Stimulated activated CD8-positive, alpha-beta memory T cell treated with anti-CD3 and anti-CD28 coated beads, Interleukin-15, amount 100 ng/mL, for 48 hours (primary cell): ENCODE results near the gene TMCO4.

Experiments
- DNase-seq, 2 donors: peaks; one replicate each; pipeline ENCODE4 v3.0.0-alpha.2; 2020; ENCODE audit warnings: low read depth in 2 of 2

TMCO4 gene

DNA sequence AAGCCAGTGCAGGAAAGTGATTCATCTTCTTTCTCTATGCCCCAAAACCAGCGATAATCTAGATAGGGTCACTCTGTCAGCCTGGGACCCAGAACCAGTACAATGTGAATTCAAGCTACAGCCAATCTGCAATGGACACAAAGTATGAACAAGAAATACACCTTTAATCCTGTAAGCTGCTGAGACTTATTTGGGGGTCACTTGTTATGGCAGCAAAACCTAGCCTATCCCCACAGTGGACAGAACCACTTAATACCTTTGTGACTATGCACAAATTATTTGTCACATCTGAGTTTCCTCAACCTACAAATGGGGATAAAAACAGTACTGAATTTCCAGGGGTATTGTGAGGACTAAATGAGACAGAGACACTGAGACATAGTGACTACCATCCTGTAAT is 50.0 kb downstream of the TMCO4 start:
- no peak for DNase-seq

DNA sequence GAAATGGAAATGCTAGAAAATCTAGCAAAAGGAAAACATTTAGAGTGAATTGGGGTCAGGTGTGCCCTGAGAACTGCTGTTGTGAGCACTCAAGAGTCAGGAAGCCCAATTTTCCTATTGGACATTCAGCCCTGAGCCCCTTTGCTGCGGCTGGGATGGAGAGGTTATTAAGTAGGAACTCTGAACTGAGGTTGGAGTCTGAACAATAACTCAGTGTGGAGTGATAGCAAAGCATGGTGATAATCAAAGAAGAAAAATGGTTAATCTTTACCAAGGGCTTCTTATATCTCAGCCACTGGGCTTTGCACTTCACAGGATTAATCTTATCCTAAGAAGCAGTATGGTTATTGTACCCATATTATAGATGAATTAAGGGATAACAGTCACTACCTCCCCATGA is 52.0 kb downstream of the TMCO4 start:
- no peak for DNase-seq

DNA sequence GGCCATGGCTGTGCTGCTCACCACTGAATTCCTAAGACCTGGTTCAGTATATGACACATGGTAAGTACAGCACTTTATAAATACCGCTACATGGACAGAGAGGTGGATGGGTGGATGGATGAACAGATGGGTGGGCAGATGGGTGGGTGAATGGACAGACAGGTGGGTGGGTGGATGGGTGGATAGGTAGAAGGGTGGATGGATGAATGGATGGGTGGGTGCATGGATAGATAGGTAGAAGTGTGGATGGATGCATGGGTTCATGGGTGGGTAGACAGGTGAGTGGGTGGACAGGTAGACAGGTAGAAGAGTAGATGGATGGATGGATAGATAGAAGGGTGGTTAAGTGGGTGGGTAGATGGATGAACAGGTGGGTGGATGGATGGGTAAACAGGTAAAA is 54.8 kb downstream of the TMCO4 start:
- DNase-seq = no peak

GRCh38 chr1:19744335-19744743 is 55.4 kb downstream of the TMCO4 start:
- DNase-seq = no peak

GRCh38 chr1:19743793-19744192 is 55.9 kb downstream of the TMCO4 start:
- no peak for DNase-seq

DNA sequence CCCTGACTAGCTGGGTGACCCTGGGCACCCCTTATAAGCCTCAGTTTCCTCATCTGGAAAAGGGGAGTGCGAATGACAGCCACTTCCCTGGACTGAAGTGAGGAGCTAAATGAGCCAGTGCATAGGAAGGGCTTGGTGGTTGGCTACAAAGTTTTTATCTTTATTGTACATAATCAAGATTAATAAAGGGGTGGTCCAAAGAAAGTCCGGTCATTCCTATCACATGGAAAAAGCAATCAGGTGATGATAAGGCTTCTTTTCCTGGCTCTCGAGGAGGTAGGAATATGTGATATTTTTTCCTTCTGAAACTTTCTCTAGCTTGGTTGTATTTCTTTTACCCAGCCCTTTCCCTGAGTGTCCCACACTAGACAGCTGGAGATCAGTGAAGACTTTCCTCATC is 56.5 kb downstream of the TMCO4 start:
- DNase-seq = no peak

GRCh38 chr1:19739628-19740027 is 60.1 kb downstream of the TMCO4 start:
- DNase-seq = no peak

DNA sequence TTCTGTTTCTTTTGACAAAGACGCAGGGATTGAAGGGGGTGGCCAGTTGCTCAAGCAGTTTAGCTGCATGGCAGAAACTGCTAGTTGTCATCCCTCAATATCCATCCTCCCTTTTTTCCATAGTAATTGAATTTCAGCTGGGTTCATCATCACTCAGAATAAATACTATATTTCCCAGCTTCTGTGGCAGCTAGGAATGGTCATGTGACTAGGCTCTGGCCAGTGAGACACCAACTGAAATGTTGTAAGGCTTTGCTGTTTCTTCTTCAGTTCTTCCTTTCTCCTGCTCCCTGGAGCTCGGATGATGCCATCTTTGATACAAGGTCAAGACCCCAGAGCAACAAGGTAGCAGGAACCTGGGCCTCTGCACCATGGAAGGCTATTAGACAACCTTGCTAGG is 61.0 kb downstream of the TMCO4 start:
- no peak for DNase-seq

GRCh38 chr1:19738076-19738475 is 61.6 kb downstream of the TMCO4 start:
- DNase-seq = no peak

GRCh38 chr1:19737104-19737825 is 62.5 kb downstream of the TMCO4 start:
- DNase-seq = no peak

DNA sequence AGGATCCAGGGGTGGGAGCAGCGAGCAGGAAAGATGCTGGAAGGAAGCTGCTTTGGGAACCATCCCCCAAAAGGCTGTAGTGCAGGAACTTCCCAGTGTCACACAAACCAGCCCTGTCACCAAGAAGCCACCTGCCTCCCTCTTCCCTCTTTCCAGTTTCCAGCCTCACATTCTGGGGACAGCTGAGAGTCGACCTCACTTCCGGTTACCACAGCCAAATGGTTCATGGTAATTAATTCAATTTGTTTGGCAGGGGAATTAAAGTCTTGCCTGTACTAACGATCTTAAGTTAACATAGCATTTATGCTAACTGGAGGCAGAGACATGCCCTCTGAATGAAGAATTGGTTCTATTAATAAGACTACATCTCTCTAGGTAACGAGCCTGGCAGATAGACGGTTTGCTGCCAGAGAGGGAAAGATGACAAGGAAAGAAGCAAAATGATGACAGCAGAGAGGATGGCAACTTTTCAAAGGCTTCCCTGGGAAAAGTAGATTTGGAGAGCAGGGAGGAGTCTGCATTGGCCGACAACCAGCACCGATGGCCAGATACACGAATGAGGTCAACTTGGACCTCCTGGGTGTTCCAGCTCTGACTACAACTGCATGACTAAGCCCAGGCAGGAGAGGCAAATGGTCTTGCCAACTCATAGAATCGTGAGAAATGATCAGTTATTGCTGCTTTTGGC is 64.1 kb downstream of the TMCO4 start:
- DNase-seq = no peak

DNA sequence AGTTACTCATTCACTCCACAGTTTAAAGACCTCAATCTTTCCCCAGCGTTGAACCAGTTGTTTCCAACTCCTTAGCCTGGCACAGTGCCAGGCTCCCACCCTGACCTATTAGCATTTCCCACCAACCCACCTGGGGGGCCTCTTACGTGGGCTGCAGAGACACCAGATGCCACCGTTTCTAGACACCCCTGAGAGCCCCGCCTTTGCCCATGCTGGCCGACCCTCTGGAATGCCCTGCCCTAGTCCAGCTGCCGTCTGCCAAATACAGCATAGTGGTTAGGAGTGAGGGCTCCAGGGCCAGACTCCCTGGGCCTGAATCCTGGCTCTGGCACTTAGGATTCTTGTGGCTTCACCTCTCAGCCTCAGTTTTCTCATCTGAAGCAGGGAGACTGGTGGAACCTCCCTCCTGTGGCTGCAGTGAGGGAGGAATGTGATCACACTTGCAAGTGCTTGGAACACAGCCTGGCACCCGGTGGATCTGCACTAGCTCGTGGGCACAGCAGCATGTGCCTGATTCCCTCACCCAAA is 65.2 kb downstream of the TMCO4 start:
- no peak for DNase-seq

- DNase-seq = no peak
Observed at GRCh38 chr1:19734056-19734455, 65.7 kb downstream of the TMCO4 start.

GRCh38 chr1:19733615-19734014 is 66.1 kb downstream of the TMCO4 start:
- DNase-seq = no peak

- DNase-seq = no peak
Observed at GRCh38 chr1:19731311-19731821, 68.3 kb downstream of the TMCO4 start.

GRCh38 chr1:19730793-19731192 is 68.9 kb downstream of the TMCO4 start:
- no peak for DNase-seq

DNA sequence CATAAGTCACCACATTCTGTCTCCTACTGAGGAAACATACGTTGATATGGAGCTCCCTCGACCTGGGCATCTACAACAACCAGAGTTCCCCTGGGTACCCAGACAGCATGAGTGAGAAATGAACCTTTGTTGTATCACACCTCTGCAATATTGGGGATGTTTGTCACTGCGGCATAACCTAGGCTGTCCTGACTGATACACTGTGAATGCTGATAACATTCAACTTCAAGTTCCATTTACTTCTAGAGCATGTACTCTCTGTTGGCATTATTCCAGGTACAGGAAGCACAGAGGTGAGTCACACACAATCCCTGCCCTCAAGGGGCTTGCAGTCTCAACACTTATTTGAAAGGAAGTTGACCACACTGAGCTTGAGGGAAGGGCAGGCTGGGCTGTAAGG is 69.5 kb downstream of the TMCO4 start:
- DNase-seq = no peak

DNA sequence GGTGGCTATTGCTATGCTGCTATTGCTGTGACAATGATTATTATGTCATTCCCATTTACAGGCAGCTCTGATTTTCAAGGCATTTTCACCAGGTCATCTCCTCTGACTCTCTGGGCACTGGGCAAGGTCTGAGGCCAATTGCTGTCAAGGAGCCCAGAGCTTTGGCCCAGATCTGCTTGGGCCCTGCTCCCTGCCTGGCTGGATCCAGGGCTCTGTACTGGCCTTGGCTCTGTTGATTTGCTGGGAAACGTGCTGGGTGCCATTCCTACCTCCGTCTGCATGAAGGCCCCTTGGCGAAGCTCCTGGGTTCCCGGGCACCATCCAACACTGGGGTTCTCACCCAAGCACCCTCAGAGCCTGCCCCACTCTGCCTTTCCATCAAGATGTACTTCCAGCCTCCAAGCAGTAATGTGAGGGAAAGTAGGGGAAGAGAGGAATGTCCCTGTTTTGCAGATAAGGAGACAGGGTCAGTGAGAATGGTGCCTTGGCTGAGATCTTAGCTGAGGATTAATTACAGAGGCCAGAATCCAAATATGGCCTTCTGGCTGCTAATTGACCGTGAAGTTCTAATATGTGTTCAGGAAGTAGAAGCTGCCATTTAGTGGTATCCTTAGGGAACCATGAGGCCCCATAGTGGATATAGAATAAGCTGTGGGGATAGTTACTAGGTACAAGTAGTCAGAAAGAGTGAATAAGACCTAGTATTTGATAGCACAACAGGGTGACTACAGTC is 71.1 kb downstream of the TMCO4 start:
- DNase-seq = no peak

- no peak for DNase-seq
Observed at GRCh38 chr1:19725606-19726005, 74.1 kb downstream of the TMCO4 start.

GRCh38 chr1:19723874-19724273 is 75.8 kb downstream of the TMCO4 start:
- DNase-seq = no peak

DNA sequence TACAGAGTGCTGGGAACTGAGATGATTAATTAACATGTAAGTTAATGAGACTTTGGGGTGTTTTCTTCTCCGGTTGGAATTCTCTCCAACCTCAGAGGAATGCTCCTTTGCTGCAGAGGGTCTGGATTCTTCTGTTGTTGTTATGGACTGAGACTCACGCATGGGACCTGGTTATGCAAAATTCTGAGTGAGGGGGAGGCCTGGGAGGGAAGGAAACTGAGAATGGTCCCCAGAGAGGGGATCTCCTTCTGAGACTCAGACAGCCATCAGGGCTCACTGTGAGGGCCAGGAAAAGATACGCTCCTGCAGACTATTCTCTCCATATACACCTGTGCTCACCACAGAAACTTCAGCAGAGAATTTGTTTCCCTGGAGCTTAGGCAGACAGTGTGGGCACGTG is 78.7 kb downstream of the TMCO4 start:
- no peak for DNase-seq

DNA sequence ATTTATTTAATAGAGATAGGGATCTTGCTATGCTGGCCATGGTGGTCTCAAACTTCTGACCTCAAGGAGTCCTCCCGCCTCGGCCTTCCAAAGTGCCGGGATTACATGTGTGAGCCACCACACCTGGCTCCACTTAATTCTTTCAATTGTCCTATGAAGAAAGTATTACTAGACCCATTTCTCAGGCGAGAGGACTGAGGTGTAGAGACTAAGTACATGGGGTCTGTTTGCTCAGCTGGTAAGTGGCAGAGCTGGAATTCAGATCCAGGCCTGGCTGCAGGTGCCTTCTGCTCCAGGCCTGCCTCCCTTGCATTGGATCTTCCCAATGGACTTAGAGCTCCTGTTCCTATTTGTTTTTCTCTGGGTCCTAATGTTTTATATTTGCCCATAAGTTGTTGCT is 79.5 kb downstream of the TMCO4 start:
- DNase-seq = no peak

DNA sequence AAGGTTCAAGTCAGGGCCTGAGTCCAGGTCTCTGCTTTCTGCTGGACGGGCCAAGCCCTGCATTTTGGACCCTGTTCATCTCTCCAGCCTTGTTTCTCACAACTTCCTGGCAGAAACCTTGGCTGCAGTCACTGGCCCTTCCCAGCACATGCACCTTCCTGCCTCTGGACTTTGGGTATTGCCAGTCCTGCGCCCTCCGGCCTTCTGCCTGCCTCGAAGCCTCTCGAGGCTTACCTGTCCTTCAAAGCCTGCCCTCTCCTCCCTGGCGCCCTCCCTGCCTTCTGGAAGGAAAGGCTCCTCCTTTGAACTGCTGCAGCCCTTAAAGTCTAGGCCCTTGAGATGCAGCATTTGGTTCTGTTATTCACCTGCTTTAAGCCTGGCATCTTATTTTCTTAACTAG is 82.2 kb downstream of the TMCO4 start:
- no peak for DNase-seq
